Measurements from ENCODE around the gene C1orf50. TPM values are rescaled to one million over a fixed set of nuclear protein-coding genes. Genes with fewer than 3 reads are reported as not detected.

C1orf50 gene
- total and polyA plus RNA-seq, 12 donors = 4.7 to 10.7 (median 7.8) TPM

GRCh38 chr1:42784547-42784945, 17.5 kb downstream of the C1orf50 start:
- 83 to 85% methylated on average over 18 of the region's 18 CpGs for WGBS, 2 donors
- Histone ChIP-seq H3K4me1 (peaks cover 4 to 20% (median 14%) of the 10 kb centered on the region in 9 donors), H3K27me3 (peaks cover 0 to 11% (median 0%) of the 10 kb centered on the region in 7 donors), H3K9me3 (no peaks in the 10 kb centered on the region), H3K27ac (no peak overlapping the region), H3K4me3 (peak overlapping the region in 7 of 10 donors; percentile 41 to 64 (median 49)), H3K36me3 (peaks cover 0 to 41% (median 8%) of the 10 kb centered on the region in 9 donors)
- DNase-seq = no peak
- ATAC-seq = peak in 4 of 8 donors; percentile 3 to 39 (median 12)
- intact Hi-C loops (cut with DNase I) = loop anchor here in 1 of 10 donors (10.0 kb wide), 1 partner anchor 290 kb away; no protein-coding TSS in a partner anchor
- no peak for TF ChIP-seq CTCF (IDR thresholded peaks at IDR 0.05)

- peak; percentile 52 to 64 (median 57) for ATAC-seq
- H3K36me3 ChIP-seq = peaks cover 0 to 35% (median 8%) of the 10 kb centered on the region in 9 donors
- DNase-seq = peak; percentile 11 to 26
- no peak within 1 kb of the TSS for H3K27ac ChIP-seq
- H3K4me3 ChIP-seq = peak within 1 kb of the TSS in 9 of 10 donors; percentile 39 to 64 (median 48)
- no peaks in the 10 kb centered on the region for H3K9me3 ChIP-seq
- 9% methylated on average over 49 to 54 of the region's 54 CpGs for WGBS, 2 donors
- peaks cover 4 to 20% (median 14%) of the 10 kb centered on the region in 9 donors for H3K4me1 ChIP-seq
- no peak for TF ChIP-seq CTCF (IDR thresholded peaks at IDR 0.05)
- intact Hi-C loops (cut with DNase I) = loop anchor here in 1 of 10 donors (10.0 kb wide), 1 partner anchor 290 kb away; no protein-coding TSS in a partner anchor
- peaks cover 0 to 11% (median 0%) of the 10 kb centered on the region in 7 donors for H3K27me3 ChIP-seq
These were observed 18.1 kb downstream of the C1orf50 start, which contains the start of gene TMEM269 for GRCh38 chr1:42784946-42785693. Gene TMEM269 (plus strand): TSS chr1:42784991. CDS start chr1:42789894, 4,903 bp downstream.

- H3K4me3 ChIP-seq = no peak overlapping the region
- peaks cover 0 to 25% (median 0%) of the 10 kb centered on the region in 9 donors for H3K36me3 ChIP-seq
- DNase-seq (no peak), ATAC-seq (peak; percentile 4 to 58 (median 25))
- peaks cover 0 to 11% (median 0%) of the 10 kb centered on the region in 7 donors for H3K27me3 ChIP-seq
- H3K4me1 ChIP-seq = peaks cover 4 to 20% (median 14%) of the 10 kb centered on the region in 9 donors
- H3K9me3 ChIP-seq = no peaks in the 10 kb centered on the region
- 74 to 81% methylated on average over 5 of the region's 5 CpGs for WGBS, 2 donors
- no peak overlapping the region for H3K27ac ChIP-seq
- intact Hi-C loops (cut with DNase I) = loop anchor here in 1 of 10 donors (10.0 kb wide), 1 partner anchor 289 kb away; no protein-coding TSS in a partner anchor
- no peak for TF ChIP-seq CTCF (IDR thresholded peaks at IDR 0.05)
These were observed 19.0 kb downstream of the C1orf50 start for GRCh38 chr1:42786097-42786496.

GRCh38 chr1:42788021-42788420, 21.0 kb downstream of the C1orf50 start:
- no peaks in the 10 kb centered on the region for H3K9me3 ChIP-seq
- intact Hi-C loops (cut with DNase I) = loop anchor here in 1 of 10 donors (10.0 kb wide), 1 partner anchor 287 kb away; no protein-coding TSS in a partner anchor
- WGBS, 2 donors = 97 to 100% methylated on average over 1 of the region's 1 CpG
- peaks cover 4 to 20% (median 14%) of the 10 kb centered on the region in 9 donors for H3K4me1 ChIP-seq
- peaks cover 0 to 11% (median 0%) of the 10 kb centered on the region in 7 donors for H3K27me3 ChIP-seq
- no peak for ATAC-seq
- DNase-seq = no peak
- no peak overlapping the region for H3K4me3 ChIP-seq
- H3K27ac ChIP-seq = no peak overlapping the region
- no peak for TF ChIP-seq CTCF (IDR thresholded peaks at IDR 0.05)
- H3K36me3 ChIP-seq = peaks cover 0 to 6% (median 0%) of the 10 kb centered on the region in 9 donors

Data from heart right ventricle (tissue), 16 donors.